ENCODE results near the gene AMBRA1.

DNA sequence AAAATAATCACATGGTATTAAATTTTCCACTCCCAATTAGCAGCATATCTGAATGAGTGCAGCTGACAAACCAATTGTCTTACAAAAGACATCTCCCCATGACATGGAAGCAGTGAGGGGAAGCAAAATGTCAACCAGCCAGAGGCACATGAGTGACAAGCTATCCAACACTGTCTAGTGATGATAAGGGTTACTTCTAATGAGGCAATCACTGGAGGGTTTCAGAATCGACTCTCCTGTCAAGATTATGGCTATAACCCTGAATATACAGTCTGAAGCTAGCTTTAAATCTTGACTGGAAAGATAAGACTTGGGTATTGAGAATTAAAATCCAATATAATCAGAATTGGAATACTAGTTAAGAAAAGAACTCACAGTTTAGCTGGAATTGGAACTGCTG lies 50.3 kb downstream of the AMBRA1 start:
- TF ChIP-seq, protein P1, sequence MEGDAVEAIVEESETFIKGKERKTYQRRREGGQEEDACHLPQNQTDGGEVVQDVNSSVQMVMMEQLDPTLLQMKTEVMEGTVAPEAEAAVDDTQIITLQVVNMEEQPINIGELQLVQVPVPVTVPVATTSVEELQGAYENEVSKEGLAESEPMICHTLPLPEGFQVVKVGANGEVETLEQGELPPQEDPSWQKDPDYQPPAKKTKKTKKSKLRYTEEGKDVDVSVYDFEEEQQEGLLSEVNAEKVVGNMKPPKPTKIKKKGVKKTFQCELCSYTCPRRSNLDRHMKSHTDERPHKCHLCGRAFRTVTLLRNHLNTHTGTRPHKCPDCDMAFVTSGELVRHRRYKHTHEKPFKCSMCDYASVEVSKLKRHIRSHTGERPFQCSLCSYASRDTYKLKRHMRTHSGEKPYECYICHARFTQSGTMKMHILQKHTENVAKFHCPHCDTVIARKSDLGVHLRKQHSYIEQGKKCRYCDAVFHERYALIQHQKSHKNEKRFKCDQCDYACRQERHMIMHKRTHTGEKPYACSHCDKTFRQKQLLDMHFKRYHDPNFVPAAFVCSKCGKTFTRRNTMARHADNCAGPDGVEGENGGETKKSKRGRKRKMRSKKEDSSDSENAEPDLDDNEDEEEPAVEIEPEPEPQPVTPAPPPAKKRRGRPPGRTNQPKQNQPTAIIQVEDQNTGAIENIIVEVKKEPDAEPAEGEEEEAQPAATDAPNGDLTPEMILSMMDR (IDR thresholded peaks at IDR 0.05; ENCODE audit: insufficient read depth, low read depth, low read length) = no peak
- no peak for TF ChIP-seq EZH2 (IDR thresholded peaks at IDR 0.05; ENCODE audit: insufficient read depth, low read length)
